ENCODE data around the gene FXYD6. TPM values are rescaled to one million over a fixed set of nuclear protein-coding genes. Genes with fewer than 3 reads are reported as not detected.

The FXYD6 gene
- polyA plus RNA-seq, 1 of the 3 experiments (the other 2 are of a cell fraction), result 1.4 TPM

- DNase-seq, result no peak
- Histone ChIP-seq H4K20me1 (ENCODE audit: insufficient read depth) (no peaks in the 10 kb centered on the region), H3K27me3 (ENCODE audit: insufficient read depth) (peaks cover 5% of the 10 kb centered on the region; the same call in 1 of the 2 replicates), H3K27ac (ENCODE audit: low read depth in 2 of 2, low read length in 1 of 2) (peak overlapping the region in 1 of 2 experiments; percentile 24; a peak in 1 of 4 replicates), H3K36me3 (replicated peaks in 1 of 2; ENCODE audit: control insufficient read depth in 1 of 2, insufficient read depth in 2 of 2, low read length in 1 of 2) (no peaks in the 10 kb centered on the region), H3K4me3 (ENCODE audit: low read depth in 2 of 2, low read length in 1 of 2) (no peak overlapping the region), H3K4me1 (ENCODE audit: control insufficient read depth in 1 of 2, insufficient read depth in 2 of 2, low read depth in 1 of 2, low read length in 1 of 2) (peaks cover 0 to 23% of the 10 kb centered on the region in 2 experiments; a peak in 2 of 4 replicates), H3F3A (replicated peaks; ENCODE audit: insufficient read depth) (no peaks in the 10 kb centered on the region), H3K9ac (no peak overlapping the region), H3K79me2 (ENCODE audit: insufficient read depth) (no peaks in the 10 kb centered on the region), H3K9me3 (no peaks in the 10 kb centered on the region), H3K4me2 (no peak overlapping the region), H2AFZ (ENCODE audit: low read depth) (no peak overlapping the region), H3K9me2 (no peaks in the 10 kb centered on the region)
- POLR2A ChIA-PET, result interaction anchor here (0.9 kb wide), 1 partner anchor 45 kb away, joined by 3 read pairs; no protein-coding TSS in a partner anchor
- WGBS (ENCODE audit: low lambda C conversion rate), result 49% methylated on average over 7 of the region's 12 CpGs
- CTCF ChIA-PET, result interaction anchor here (0.9 to 4.2 kb wide), 5 partner anchors 14 to 85 kb away, joined by 3 to 36 read pairs (median 5); partner anchors contain the start of gene FXYD6
- TF ChIP-seq, protein P1, sequence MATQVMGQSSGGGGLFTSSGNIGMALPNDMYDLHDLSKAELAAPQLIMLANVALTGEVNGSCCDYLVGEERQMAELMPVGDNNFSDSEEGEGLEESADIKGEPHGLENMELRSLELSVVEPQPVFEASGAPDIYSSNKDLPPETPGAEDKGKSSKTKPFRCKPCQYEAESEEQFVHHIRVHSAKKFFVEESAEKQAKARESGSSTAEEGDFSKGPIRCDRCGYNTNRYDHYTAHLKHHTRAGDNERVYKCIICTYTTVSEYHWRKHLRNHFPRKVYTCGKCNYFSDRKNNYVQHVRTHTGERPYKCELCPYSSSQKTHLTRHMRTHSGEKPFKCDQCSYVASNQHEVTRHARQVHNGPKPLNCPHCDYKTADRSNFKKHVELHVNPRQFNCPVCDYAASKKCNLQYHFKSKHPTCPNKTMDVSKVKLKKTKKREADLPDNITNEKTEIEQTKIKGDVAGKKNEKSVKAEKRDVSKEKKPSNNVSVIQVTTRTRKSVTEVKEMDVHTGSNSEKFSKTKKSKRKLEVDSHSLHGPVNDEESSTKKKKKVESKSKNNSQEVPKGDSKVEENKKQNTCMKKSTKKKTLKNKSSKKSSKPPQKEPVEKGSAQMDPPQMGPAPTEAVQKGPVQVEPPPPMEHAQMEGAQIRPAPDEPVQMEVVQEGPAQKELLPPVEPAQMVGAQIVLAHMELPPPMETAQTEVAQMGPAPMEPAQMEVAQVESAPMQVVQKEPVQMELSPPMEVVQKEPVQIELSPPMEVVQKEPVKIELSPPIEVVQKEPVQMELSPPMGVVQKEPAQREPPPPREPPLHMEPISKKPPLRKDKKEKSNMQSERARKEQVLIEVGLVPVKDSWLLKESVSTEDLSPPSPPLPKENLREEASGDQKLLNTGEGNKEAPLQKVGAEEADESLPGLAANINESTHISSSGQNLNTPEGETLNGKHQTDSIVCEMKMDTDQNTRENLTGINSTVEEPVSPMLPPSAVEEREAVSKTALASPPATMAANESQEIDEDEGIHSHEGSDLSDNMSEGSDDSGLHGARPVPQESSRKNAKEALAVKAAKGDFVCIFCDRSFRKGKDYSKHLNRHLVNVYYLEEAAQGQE (IDR thresholded peaks at IDR 0.05; ENCODE audit: low read depth, low read length), result no peak
- TF ChIP-seq GABPA (IDR thresholded peaks at IDR 0.05; ENCODE audit: low read depth) (no peak), GATA2 (CRISPR knock-in tag; IDR thresholded peaks at IDR 0.05) (no peak), IRF3 (IDR thresholded peaks at IDR 0.05; ENCODE audit: low read depth, low read length) (no peak), SMC3 (IDR thresholded peaks at IDR 0.05; ENCODE audit: low read depth, low read length) (no peak), RXRA (IDR thresholded peaks at IDR 0.05; ENCODE audit: borderline replicate concordance, low read depth) (no peak), EZH2phosphoT487 (IDR thresholded peaks at IDR 0.05; ENCODE audit: borderline replicate concordance, low read depth) (no peak), EP300 (IDR thresholded peaks at IDR 0.05; ENCODE audit: borderline replicate concordance in 1 of 2, low read depth in 1 of 2, low read length in 1 of 2) (no peak), FOXJ3 (CRISPR knock-in tag; IDR thresholded peaks at IDR 0.05) (no peak), POLR2AphosphoS5 (IDR thresholded peaks at IDR 0.05; ENCODE audit: low read depth, low read length) (no peak), MEF2A (IDR thresholded peaks at IDR 0.05; ENCODE audit: borderline replicate concordance, low read depth) (no peak), CHD2 (IDR thresholded peaks at IDR 0.05; ENCODE audit: low read length, partially characterized antibody) (no peak), NRF1 (IDR thresholded peaks at IDR 0.05; ENCODE audit: low read depth, low read length) (no peak), NFIC (IDR thresholded peaks at IDR 0.05; ENCODE audit: borderline replicate concordance) (no peak)
- TF ChIP-seq, protein P2, sequence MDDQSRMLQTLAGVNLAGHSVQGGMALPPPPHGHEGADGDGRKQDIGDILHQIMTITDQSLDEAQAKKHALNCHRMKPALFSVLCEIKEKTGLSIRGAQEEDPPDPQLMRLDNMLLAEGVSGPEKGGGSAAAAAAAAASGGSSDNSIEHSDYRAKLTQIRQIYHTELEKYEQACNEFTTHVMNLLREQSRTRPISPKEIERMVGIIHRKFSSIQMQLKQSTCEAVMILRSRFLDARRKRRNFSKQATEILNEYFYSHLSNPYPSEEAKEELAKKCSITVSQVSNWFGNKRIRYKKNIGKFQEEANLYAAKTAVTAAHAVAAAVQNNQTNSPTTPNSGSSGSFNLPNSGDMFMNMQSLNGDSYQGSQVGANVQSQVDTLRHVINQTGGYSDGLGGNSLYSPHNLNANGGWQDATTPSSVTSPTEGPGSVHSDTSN (IDR thresholded peaks at IDR 0.05), result no peak
- TF ChIP-seq, protein P3, sequence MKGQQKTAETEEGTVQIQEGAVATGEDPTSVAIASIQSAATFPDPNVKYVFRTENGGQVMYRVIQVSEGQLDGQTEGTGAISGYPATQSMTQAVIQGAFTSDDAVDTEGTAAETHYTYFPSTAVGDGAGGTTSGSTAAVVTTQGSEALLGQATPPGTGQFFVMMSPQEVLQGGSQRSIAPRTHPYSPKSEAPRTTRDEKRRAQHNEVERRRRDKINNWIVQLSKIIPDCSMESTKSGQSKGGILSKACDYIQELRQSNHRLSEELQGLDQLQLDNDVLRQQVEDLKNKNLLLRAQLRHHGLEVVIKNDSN (IDR thresholded peaks at IDR 0.05; ENCODE audit: borderline replicate concordance, low read depth), result no peak
These were observed 14.3 kb downstream of the FXYD6 start for GRCh38 chr11:117862019-117862725.
